Measurements from ENCODE around the gene TTC7B. TPM values are rescaled to one million over a fixed set of nuclear protein-coding genes. Genes with fewer than 3 reads are reported as not detected.

Gene TTC7B
- total RNA-seq, 1 donor from 2014 or later = 46.6 TPM

DNA sequence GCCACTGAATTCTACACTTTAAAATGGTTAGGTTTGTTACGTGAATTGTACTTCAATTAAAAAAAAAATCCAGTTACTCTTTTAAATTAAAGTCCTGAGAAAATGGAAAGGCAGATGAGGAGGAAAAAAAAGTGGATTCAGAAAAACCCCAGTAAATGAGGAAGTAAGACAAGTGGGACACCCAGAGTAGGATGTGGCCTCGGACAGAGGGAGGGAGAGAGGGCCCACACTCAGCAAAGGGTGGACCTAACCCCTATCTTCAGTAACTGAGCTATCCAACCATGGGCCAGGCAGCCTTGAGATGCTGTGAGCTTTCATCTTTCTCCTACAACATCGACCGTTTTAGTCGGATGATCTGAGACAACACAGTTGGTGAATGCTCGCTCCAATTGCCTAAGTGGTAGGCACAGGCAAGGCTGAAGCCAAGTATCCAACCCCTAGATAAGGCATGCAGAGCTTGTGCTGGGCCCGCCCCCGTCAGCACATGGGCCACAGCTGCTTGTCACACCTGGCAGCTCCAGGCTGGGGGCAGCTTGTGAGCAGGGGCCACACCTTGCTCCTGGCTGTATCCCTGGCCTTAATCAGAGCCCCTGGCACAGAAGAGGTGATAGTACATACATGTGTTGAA lies 142.1 kb downstream of the TTC7B start:
- TF ChIP-seq, protein P1, sequence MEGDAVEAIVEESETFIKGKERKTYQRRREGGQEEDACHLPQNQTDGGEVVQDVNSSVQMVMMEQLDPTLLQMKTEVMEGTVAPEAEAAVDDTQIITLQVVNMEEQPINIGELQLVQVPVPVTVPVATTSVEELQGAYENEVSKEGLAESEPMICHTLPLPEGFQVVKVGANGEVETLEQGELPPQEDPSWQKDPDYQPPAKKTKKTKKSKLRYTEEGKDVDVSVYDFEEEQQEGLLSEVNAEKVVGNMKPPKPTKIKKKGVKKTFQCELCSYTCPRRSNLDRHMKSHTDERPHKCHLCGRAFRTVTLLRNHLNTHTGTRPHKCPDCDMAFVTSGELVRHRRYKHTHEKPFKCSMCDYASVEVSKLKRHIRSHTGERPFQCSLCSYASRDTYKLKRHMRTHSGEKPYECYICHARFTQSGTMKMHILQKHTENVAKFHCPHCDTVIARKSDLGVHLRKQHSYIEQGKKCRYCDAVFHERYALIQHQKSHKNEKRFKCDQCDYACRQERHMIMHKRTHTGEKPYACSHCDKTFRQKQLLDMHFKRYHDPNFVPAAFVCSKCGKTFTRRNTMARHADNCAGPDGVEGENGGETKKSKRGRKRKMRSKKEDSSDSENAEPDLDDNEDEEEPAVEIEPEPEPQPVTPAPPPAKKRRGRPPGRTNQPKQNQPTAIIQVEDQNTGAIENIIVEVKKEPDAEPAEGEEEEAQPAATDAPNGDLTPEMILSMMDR (IDR thresholded peaks at IDR 0.05; ENCODE audit: unreplicated experiment) = no peak
- H3K9me3 Mint-ChIP-seq (ENCODE audit: low read depth) = peaks cover 7% of the 10 kb centered on the region
- H3K4me3 Mint-ChIP-seq (ENCODE audit: low read depth) = no peak overlapping the region
- peaks cover 20% of the 10 kb centered on the region for H3K36me3 Mint-ChIP-seq (ENCODE audit: insufficient read depth)
- no peak overlapping the region for H3K27ac Mint-ChIP-seq
- no peaks in the 10 kb centered on the region for H3K27me3 Mint-ChIP-seq
- DNase-seq (ENCODE audit: low spot score, unreplicated experiment) = no peak
- no peaks in the 10 kb centered on the region for H3K4me1 Mint-ChIP-seq (ENCODE audit: low read depth)

- peak overlapping the region; percentile 39 for H3K27ac Mint-ChIP-seq
Measured at GRCh38 chr14:90671382-90672234, 144.6 kb downstream of the TTC7B start.

DNA sequence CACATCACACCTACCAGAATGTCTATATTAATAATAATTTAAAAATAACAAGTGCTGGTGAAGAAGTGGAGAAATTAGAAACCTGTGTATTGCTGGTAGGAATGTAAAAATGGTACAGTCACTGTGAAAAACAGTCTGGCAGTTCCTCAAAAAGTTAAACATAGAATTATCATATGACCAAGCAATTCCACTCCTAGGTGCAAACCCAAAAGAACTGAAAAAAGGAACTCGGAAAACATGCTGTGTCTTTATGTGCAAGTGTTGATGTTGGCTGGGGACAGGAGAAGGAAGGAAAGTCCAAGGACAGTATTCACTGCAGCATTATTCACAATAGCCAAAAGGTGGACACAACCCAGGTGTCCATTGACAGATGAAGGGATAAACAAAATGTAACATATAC lies 146.5 kb downstream of the TTC7B start:
- H3K27me3 Mint-ChIP-seq = no peaks in the 10 kb centered on the region
- peaks cover 11% of the 10 kb centered on the region for H3K9me3 Mint-ChIP-seq (ENCODE audit: low read depth)
- H3K36me3 Mint-ChIP-seq (ENCODE audit: insufficient read depth) = peaks cover 22% of the 10 kb centered on the region
- no peaks in the 10 kb centered on the region for H3K4me1 Mint-ChIP-seq (ENCODE audit: low read depth)
- TF ChIP-seq, protein P1 (IDR thresholded peaks at IDR 0.05; ENCODE audit: unreplicated experiment) = no peak
- no peak overlapping the region for H3K27ac Mint-ChIP-seq
- no peak for DNase-seq (ENCODE audit: low spot score, unreplicated experiment)
- no peak overlapping the region for H3K4me3 Mint-ChIP-seq (ENCODE audit: low read depth)

More at GRCh38 chr14:90671382-90672234, 144.6 kb downstream of the TTC7B start:
- Mint-ChIP-seq H3K36me3 (ENCODE audit: insufficient read depth) (peaks cover 23% of the 10 kb centered on the region), H3K9me3 (ENCODE audit: low read depth) (peaks cover 11% of the 10 kb centered on the region), H3K27me3 (no peaks in the 10 kb centered on the region), H3K4me3 (ENCODE audit: low read depth) (no peak overlapping the region), H3K4me1 (ENCODE audit: low read depth) (no peaks in the 10 kb centered on the region)
- DNase-seq (ENCODE audit: low spot score, unreplicated experiment) = no peak
- TF ChIP-seq, protein P1 (IDR thresholded peaks at IDR 0.05; ENCODE audit: unreplicated experiment) = no peak

- H3K4me1 Mint-ChIP-seq (ENCODE audit: low read depth) = no peaks in the 10 kb centered on the region
- H3K4me3 Mint-ChIP-seq (ENCODE audit: low read depth) = no peak overlapping the region
- DNase-seq (ENCODE audit: low spot score, unreplicated experiment) = no peak
- no peak overlapping the region for H3K27ac Mint-ChIP-seq
- TF ChIP-seq, protein P1 (IDR thresholded peaks at IDR 0.05; ENCODE audit: unreplicated experiment) = no peak
- peaks cover 11% of the 10 kb centered on the region for H3K9me3 Mint-ChIP-seq (ENCODE audit: low read depth)
- peaks cover 13% of the 10 kb centered on the region for H3K36me3 Mint-ChIP-seq (ENCODE audit: insufficient read depth)
- no peaks in the 10 kb centered on the region for H3K27me3 Mint-ChIP-seq
Measured at GRCh38 chr14:90666571-90666970, 149.7 kb downstream of the TTC7B start.

GRCh38 chr14:90665321-90666000 lies 150.8 kb downstream of the TTC7B start:
- peaks cover 12% of the 10 kb centered on the region for H3K36me3 Mint-ChIP-seq (ENCODE audit: insufficient read depth)

More at GRCh38 chr14:90665321-90666000, 150.8 kb downstream of the TTC7B start:
- Mint-ChIP-seq H3K4me1 (ENCODE audit: low read depth) (no peaks in the 10 kb centered on the region), H3K9me3 (ENCODE audit: low read depth) (peaks cover 11% of the 10 kb centered on the region), H3K4me3 (ENCODE audit: low read depth) (no peak overlapping the region), H3K27ac (no peak overlapping the region), H3K27me3 (no peaks in the 10 kb centered on the region)
- DNase-seq (ENCODE audit: low spot score, unreplicated experiment) = no peak
- TF ChIP-seq, protein P1 (IDR thresholded peaks at IDR 0.05; ENCODE audit: unreplicated experiment) = no peak
